Medulla oblongata (tissue), 1 donor: ENCODE measurements around the gene TANGO2.

Experiments used
- DNase-seq: peaks from one replicate; pipeline ENCODE4 v3.0.0-alpha.2; 2015; ENCODE audit errors: extremely low spot score

Gene TANGO2

GRCh38 chr22:20020533-20021195 is at the start of gene TANGO2:
Gene TANGO2, plus strand, starts transcription at chr22:20021110. Its CDS starts 15,689 bp downstream, at chr22:20036799.
- DNase-seq: peak; percentile 95

DNA sequence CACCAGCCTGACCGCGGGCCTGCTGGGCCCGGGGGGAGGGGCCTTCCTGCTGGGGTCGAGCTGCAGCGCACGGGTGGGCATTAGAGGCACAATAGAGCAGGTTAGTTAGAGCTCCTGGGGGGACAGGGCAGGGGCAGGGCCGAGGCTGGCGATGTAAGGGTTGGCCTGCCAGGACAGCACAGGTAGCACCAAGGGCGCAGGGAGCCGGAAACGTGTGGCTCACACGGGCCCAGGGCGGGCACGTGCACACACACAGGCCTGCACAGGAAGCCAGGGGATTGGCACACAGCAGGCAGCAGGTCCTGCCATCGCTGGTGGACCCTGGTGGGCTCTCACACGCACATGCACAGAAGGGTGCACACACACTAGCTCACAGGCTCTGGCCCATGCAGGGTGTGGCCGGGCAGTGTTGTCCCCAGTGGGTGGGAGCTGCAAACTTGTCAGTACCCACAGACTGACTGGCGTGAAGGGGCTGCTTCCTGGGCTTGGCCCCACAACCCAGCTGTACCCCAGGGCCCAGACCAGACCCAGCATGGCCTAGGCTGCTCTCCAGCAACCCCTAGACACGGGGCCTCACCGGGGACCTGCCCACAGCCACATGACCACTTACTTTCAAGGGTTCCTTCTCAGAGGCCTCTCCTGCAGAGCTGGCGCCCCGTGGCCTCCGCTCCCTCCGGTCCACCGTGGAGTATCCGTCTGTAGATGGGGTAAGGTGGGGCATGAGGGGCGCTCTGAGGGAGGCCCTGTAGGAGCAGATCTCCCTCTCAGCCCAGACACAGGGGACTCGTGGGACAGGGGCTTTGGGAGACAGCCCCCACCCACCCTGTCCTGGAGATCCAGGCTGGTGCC is 49.4 kb upstream of the TANGO2 start:
- no peak for DNase-seq

GRCh38 chr22:19972251-19972650 is 48.7 kb upstream of the TANGO2 start:
- no peak for DNase-seq

DNA sequence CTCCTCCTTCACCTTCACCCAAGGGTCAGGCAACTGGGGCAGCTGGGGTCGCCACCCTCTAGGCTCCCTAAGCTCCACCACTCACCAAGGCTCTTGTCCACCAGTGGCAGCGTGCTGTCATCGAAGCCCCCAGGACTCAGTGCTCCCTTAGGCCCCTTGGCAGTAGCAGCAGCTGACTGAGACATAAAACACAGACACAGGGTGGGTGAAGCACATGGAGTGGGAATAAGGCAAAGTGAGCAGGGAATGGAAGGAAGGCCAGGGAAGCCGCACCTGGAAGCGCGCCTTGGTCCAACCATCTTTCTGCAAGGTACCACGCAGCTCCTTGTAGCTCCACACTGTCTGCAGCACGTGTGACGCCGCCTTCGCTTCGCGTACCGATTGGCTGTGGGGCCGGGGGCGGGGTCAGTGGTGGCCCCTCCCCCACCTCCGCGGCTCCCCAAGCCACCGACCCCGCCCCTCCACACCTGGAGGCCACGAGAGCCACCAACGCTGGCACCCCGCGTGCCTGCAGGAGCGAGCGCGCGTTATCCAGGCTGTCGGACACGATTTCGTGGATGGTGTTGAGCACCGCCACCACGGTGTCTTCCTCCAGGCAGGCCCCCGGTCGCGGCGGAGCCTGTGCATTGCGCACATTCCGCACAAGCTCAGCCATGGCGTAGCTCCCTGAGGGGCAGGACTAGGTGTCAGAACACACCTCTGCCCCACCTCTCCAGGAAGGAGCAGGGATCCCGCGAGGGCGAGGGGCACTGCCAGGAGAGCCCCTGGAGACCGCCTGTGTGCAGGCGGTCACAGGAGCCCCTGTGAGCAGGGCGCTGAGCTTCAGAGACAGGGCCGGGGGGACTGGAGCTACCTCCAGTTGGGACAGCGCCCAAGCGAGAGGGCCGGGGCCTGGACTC is 48.0 kb upstream of the TANGO2 start:
- no peak for DNase-seq

DNA sequence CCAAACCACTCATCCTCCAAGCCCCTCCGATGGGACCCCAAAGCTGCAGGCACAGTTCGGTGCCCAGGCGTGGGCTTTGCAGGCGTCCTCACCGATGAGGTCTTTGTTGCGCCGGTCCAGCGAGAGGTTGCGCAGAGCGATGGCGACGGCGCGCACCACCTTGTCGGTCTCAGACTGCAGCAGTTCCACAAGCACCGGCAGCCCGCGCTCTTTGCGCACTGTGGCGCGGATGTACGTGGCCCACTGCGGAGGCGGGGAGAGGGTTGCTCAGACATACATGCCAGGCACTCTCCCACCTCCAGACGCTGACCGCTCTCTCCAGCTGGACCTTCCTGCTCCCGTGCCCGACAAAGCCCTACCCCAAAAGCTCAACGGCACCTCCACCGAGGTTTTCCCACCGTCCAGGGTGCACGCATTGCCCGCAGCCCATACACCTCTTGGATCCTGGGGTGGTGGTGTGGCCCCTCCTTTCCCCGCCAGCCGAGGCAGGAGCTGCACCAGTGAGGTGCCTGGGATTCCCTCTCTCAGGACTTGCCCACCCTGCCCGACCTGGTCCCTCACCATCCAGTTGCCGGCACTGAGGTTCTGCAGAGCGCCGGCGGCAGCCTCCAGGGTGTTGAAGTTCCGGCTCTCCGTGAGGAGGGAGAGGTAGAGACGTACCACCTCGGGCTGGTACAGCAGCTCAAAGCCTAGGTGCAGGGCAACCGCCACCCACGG is 47.2 kb upstream of the TANGO2 start:
- DNase-seq: no peak

- peak; percentile 74 for DNase-seq
These were observed 46.5 kb upstream of the TANGO2 start for GRCh38 chr22:19974268-19974861.

DNA sequence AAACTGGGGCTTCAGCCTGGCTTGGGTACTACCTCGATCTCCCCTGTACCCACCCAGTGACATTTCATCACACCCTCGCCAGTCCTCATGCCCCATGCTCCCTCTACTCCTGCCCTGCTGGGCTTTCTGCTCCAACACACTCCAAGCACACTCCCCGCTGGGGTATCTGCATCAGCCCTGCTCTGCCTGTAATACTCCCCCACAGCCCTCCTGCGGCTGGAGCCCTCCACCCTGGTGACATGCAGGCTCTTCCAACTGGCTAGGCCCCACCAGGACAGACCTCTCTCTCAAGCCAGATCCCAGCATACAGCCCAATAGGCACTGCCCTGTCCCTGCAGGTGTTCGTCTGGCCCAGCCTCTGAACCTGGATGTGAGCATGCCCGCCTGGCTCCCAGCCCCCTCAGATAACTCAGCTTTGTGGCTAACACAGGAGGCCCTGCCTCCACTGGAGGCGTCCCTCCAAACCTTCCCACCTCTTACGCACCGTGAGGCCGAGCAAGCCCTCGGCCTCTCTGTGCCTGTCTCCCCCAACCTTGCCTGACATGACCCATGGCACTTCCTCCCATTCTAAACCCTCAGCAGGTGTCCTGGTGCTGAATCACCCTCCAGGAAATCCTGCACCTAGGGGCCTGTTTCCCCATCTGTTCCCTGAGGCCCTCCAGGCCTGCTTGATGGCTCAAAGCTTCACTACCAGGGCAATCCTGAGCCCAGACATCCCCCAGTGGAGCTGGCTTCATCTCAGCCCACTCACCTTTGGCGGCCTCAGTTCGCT is 45.8 kb upstream of the TANGO2 start:
- no peak for DNase-seq

- no peak for DNase-seq
These were observed 45.2 kb upstream of the TANGO2 start for GRCh38 chr22:19975707-19976035.

DNA sequence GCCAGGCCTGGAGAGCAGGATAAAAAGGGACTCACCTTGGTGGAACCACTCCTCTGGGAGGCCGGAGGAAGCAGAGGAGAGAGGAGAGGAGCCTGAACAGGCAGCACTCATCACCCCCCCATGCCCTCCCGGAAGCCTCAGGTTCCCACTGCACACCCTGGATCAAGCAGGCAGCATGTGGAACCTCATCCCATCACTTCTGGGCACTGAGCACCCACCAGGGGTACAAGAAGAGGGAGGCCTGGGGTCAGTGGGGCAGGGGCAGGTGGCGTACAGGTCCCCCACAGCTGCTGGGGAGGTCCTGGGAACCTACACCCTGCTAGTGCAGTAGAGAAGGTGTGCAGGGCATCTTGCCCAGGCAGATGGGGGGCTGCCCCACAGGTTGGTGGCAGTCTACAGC is 44.2 kb upstream of the TANGO2 start:
- DNase-seq: no peak

GRCh38 chr22:19977296-19978243 is 43.3 kb upstream of the TANGO2 start:
- no peak for DNase-seq

DNA sequence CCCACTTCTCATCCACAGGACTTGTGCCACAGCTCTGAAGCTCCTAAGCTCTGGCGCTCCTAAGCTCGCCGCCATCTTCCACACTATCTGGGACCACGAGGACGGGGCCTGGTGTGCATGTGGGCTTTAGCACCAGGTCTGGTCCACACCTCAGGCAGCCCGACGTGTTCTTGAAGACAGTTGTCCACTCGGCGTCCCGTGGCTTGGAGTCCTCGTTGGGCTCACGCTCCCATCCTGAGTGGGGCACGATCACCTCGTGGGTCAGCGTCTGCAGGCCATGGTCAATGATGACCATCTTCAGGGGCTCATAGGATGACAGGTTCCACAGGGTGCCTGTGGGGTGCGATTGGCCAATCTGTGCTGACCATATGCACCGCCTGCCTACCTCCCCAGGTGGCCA is 42.2 kb upstream of the TANGO2 start:
- no peak for DNase-seq

DNA sequence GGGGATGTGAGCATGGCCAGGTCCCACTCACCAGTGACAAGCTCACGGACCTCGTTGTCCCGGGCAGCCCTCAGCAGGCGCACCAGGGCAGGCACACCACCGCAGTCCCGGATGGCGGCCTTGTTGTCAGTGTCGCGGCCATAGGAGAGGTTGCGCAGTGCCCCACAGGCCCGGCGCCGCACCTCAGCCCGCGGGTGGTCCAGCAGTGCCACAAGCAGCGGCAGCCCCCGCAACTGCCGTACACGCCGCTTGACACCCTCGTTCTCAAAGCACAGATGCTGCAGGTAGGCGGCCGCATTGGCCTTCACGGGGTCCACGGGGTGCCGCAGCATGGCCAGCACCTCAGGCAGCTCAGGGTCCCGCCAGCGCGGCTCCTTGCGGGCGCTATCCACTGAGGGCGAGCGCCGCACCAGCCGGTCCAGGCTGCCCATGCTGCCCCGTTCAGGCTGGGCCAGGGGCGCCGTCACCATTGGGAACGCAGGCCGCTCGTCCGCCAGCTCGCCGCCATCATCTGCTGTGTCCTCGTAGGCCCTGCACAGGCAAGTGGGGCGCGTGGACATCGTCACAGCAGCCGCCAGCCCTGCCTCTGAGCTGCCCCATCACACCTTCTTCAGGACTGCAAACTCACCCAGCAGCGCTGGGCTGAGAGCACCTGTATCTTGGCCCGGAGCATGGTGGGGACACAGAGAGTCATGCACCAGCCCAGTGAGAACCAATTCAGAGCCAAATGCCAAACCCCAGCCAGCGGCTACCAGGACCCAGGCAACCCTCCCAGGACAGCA is 41.0 kb upstream of the TANGO2 start:
- DNase-seq: no peak

- peak; percentile 30 for DNase-seq
These were observed 40.1 kb upstream of the TANGO2 start for GRCh38 chr22:19980766-19981165.

DNA sequence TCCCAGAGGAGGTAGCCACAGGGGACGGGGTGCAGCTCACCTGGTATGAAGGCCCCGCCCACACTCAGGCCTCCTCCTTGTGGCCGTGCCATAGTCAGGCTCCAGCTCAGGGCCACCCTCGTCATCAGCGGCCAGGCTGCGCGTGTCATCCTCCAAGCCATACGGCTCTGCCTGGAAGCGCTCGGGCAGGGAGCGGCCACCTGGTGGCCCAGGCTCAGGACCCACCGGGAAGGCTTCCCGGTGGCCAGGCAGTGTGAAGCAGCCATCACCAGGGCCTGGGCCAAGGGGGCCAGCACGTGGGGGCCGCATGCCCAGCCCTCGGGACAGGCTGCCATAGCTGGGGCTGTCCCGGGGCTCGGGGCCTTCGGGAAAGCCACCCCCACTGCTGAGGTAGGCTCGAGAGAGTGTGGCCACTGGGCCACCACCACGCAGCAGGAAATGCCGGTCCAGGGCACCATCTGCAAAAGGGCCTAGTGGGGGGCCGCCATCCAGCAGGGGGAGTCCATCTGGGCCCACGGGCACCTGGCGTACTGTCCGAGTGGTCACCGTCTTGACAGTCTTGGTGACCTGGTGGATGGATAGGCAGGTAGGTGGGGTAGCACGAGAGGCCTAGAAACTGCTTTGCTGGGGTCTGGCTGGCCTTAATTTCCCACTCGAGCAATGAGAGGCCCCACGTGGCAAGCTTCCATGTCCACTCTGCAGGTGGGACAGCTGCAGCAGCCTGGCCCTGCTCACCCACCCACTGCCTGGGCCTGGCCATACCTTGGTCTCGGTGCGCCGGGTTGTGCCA is 39.5 kb upstream of the TANGO2 start:
- DNase-seq: no peak

GRCh38 chr22:19981961-19982920 is 38.7 kb upstream of the TANGO2 start:
- DNase-seq: no peak

- no peak for DNase-seq
These were observed 37.8 kb upstream of the TANGO2 start for GRCh38 chr22:19982991-19983578.
